Umbilical cord (tissue), 2 donors: ENCODE results near the gene LONP1. TPM values are rescaled to one million over a fixed set of nuclear protein-coding genes. Genes with fewer than 3 reads are reported as not detected.
"Not testable (repeated sequence)": the region's sequence is repeated elsewhere in the genome, so short reads cannot be mapped to it uniquely, and the experiment has no call there.

Source experiments
- DNase-seq: peaks from one replicate; pipeline ENCODE4 v3.0.0-alpha.2; 2015; ENCODE audit warnings: low spot score
- total RNA-seq: library from RNA; depleted of rRNA; stranded (reverse); fragments of >200 nt; gene quantifications from one replicate; pipeline ENCODE4 v1.2.3, GENCODE V29; 2014; ENCODE audit warnings: low replicate concordance; ENCODE audit not compliant: insufficient read depth

Gene LONP1
- total RNA-seq, 1 donor from 2014 or later = 32.5 TPM

GRCh38 chr19:5694167-5694955, 25.6 kb downstream of the LONP1 start:
- no peak for DNase-seq

GRCh38 chr19:5693195-5694166, 26.5 kb downstream of the LONP1 start:
- DNase-seq = no peak

GRCh38 chr19:5692723-5693194, 27.2 kb downstream of the LONP1 start:
- no peak for DNase-seq

DNA sequence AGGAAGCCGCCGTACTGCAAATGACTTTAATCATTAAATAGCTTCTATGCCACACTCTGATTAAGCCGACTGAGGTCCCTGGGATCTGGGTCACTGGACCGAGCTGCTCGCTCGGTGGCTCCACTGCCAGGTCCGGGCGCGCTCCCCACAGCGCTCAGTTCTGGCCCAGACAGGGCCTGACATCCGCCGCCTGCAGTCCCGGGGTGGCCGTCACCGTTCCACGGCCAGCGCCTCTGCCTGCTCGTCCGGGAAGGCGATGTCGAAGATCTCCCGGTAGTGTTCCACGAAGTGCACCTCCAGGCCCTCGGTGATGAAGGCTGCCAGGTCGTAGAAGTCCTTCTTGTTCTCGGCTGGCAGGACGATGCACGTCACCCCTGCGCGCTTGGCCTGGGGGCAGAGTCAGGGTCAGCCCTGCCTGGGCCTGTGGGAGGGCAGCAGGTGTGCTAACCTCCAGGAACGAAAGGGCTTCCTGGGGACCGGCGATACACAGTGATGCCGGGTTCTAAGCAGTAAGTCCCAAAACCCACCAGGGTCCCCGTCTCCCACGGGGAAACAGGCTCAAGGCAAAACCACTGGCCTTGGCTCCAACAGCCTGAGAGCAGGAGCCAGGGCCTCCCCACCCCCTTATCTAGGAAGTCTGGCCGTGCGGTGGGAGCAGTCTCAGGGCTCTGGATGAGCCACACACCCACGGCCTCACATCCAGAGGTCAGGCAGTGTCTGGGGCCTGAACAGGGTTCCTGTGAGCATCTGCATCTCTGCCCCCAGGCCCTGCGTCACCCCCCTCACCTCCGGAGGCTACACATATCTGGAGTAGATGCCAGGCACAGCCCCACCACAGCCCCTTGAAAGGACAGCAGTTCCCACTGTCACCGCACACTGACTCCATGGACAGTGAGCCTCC, 27.9 kb downstream of the LONP1 start:
- DNase-seq = no peak

DNA sequence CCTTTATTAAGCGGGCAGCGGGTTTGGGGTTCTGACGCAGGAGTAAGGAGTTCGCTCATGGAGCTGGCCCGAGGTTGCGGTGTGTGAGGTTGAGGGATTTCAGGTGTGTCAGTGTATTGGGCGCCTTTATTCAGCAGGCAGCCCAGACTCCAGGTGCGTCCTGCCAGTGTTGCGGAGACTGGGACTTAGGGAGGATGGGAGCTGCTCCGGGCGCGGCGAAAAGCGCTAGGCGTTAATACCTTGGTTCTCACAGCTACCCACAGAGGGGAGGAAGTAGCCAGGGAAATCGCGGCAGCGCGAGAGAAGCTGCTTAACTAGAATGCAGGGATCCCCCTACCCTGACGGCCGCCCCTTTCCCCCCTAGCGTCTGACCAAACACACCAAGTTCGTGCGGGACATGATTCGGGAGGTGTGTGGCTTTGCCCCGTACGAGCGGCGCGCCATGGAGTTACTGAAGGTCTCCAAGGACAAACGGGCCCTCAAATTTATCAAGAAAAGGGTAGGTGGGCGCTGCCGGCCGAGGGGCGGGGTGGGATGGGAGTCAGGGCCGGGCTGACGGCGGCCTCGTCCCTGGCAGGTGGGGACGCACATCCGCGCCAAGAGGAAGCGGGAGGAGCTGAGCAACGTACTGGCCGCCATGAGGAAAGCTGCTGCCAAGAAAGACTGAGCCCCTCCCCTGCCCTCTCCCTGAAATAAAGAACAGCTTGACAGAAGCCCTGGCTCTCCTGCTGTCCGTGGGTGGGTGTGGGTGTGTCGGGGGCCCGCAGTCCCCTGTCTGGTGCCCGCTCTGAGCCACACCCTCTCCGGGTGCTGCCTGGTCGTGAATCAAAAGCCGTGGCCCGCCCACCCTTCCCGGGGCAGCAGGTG, 28.8 kb downstream of the LONP1 start:
- peak; percentile 56 for DNase-seq

GRCh38 chr19:5690125-5690954, 29.6 kb downstream of the LONP1 start, which contains the start of gene RPL36:
RPL36 (plus strand) TSS chr19:5690295; CDS start chr19:5690508, 213 bp downstream.
- peak; percentile 98 for DNase-seq

- DNase-seq = not testable (repeated sequence)
Measured at GRCh38 chr19:5688262-5688881, 31.6 kb downstream of the LONP1 start.

- no peak for DNase-seq
Measured at GRCh38 chr19:5687360-5688198, 32.4 kb downstream of the LONP1 start.

DNA sequence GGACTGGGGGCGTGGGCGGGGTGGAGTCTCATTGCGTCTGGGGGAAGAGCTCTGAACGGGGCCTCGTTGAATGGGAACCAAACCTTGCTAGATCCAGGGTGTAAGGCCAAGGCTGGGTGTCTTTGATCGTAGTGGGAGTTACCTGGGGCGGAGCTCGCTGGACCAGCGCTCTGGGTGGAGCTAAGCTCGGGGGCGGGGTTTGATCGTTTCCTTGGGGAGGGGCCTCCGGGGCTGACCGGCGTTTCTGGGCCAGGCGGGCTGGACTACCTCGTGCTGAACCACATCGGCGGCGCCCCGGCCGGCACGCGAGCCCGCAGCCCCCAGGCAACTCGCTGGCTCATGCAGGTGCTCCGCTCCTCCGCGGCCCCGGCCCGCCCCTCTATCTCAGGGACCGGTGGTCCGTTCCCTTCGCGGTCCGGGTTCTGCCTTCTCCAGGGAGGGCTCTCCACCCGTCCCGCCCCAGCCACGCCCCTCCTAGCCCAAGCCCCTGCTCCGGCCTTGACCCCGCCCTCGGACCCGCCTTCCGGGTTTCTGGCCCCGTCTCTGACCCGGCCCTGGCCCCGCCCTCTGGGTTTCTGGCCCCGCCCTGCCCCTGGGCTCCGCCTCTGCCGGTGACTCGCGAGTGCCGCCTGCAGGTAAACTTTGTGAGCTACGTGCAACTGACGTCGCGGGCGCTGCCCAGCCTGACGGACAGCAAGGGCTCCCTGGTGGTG, 33.1 kb downstream of the LONP1 start:
- peak; percentile 92 for DNase-seq

DNA sequence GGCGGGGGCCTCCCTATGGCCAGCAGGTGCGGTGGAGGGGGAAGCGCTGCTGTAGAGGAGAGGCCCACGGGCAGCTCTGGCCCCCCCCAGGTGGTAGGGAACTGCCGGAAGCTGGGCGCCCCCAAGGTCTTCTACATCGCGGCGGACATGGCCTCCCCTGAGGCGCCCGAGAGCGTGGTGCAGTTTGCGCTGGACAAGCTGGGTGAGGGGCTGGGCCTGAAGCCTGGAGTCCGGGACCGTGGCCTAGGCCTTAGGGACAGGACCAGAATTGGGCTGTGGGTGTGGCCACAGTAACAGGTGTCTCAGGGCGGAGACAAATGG, 33.7 kb downstream of the LONP1 start:
- DNase-seq = no peak

DNA sequence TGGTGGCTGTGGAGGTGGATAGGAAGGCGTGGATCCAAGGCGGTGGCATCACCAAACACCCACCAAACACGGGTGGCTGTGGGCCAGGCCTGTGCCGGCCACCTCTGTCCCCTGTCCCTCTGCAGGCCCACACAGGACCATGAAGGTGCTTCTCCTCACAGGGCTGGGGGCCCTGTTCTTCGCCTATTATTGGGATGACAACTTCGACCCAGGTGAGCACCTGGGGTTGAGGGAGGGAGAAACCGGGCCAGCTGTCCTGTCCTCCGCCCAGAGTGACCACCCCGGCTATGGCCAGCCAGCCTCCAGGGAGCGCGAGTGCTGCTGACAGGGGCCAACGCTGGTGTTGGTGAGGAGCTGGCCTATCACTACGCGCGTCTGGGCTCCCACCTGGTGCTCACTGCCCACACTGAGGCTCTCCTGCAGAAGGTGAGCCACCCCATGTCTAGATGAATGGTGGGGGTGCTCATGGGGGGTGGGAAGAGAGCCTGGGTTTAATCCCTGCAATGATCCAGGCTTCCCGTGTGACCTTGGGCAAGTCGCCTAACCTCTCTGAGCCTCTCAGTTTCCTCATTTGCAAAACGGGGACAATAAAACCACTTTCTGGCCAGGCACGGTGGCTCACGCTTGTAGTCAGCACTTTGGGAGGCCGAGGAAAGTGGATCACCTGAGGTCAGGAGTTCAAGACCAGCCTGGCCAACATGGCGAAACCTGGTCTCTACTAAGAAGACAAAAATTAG, 35.1 kb downstream of the LONP1 start:
- no peak for DNase-seq

- DNase-seq = no peak
Measured at GRCh38 chr19:5683177-5683886, 36.6 kb downstream of the LONP1 start.

DNA sequence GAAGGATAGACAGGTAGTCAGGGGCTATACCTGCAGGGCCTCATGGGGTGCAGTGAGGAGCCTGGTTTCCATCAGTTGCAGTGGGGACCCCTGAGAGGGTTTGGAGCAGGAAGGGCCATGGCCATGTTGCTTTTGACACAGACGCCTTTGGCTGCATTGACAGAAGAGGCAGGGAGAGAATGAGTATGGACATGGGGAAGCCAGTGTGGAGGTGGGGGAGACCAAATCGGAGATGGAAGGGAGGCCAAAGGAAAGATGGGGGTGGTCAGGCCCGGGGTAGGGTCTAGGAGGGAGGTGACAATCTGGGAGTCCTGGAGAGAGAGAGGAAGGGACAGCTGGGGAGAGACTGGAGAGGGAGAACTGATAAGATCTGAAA, 37.9 kb downstream of the LONP1 start:
- no peak for DNase-seq

DNA sequence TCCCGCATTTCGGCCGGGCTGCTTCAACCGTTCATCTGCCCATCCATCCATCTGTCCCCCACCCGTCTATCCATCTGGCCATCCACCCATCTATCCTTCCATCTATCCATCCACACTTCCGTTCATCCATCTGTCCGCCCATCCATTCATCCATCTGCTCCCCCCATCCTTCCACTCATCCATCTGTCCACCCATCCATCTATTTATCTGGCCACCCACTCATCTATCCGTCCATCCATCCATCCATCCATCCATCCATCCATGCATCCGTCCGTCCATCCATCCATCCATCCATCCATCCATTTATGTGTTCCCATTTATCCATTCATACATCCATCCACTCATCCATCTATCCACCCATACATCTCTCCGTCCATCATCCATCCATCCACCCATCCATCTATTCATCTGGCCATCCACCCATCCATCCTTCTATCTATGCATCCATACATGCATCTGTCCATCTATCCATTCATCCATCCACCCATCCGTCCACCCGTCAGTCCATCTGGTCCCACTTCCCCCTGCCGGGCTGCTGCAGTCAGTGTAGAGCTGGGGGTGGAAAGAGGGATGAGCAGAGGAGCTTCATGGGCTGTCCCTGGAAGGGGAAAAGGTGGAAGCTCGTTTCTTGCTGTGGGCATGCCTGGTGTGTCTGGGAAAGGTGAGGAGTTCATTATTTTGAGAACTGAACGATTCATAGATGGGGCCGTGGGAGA, 38.4 kb downstream of the LONP1 start:
- DNase-seq = no peak
